CD4-positive, alpha-beta T cell treated with Interleukin-4 for 1 hour (primary cell): ENCODE measurements around the gene UCN2.

Experiments
- DNase-seq, 2 donors: peaks; one replicate each; pipeline ENCODE4 v3.0.0-alpha.2; 2020 to 2022

Gene UCN2

DNA sequence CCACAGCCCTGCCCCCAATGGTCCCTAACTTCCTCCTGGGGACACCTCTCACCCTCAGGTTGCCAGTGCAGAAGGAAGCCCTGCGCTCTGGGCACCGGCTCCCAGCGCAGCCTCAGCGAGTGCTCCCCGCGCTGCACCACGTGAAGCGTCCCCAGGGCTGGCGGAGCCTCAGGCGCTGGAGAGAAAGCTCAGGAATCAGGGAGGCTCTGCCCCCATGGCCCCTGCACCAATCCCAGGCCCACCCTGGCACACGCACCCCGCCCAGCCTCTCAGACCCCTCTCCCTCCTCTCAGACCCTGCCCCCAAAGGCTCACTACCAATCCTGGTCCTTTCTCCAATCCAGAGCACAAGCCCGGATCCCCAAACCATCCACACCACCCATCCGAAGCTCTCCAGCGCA lies 24.6 kb upstream of the UCN2 start:
- DNase-seq, result no peak

DNA sequence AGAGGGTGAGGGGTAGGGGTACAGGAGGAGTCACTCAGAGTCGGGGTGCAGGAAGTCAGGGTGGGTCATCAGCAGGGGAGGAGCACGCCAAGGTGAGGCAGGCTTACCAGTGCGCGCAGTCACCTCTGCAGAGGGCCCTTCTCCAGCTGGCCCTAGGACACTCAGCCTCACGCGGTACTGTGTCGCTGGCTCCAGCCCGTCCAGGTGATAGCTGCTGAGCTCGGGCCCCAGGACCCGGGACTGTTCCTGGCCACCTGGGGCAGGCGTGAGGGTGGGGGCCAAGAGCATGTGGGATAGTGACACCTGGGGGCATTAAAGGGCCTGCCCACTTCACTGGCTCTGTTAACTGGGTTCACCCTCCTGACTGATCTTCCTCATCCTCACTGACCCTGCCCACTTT lies 24.1 kb upstream of the UCN2 start:
- DNase-seq, result no peak

DNA sequence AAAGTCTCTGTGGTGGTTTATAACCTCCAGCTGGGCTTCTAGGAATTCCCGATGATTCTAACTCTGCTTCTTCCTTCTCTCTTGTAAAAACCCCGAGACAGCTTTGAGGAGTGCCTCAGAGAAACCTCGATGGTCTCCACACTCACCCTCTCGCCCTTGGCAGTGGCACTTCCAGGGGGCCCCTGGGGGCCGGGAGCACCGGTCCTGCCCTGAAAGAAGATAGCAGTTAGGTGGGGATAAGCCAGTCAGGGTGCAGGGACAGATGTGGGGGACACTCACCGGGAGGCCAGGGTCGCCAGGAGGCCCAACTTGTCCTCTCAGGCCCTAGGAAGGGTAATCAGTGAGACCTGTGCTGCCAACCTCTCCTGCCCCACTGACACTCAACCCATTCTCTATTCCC lies 21.8 kb upstream of the UCN2 start:
- no peak for DNase-seq

DNA sequence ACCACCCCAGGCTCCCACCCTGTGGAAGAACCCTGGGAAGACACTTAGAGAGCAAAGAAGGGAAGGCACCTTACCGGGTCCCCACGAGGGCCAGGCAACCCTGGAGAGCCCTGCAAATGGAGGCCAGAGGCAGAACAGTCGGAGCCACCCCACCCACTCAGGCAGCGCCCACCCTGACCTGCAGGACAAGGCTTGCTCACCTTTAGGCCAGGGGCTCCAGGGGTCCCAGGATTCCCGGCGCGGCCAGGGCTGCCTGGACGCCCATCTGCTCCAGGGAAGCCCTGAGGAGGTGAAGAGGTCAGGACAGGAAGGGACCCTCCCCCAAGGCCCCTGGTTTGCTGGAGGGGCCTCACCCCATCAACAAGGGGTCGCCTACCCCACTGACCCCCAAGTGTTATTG lies 21.3 kb upstream of the UCN2 start:
- DNase-seq, result no peak

DNA sequence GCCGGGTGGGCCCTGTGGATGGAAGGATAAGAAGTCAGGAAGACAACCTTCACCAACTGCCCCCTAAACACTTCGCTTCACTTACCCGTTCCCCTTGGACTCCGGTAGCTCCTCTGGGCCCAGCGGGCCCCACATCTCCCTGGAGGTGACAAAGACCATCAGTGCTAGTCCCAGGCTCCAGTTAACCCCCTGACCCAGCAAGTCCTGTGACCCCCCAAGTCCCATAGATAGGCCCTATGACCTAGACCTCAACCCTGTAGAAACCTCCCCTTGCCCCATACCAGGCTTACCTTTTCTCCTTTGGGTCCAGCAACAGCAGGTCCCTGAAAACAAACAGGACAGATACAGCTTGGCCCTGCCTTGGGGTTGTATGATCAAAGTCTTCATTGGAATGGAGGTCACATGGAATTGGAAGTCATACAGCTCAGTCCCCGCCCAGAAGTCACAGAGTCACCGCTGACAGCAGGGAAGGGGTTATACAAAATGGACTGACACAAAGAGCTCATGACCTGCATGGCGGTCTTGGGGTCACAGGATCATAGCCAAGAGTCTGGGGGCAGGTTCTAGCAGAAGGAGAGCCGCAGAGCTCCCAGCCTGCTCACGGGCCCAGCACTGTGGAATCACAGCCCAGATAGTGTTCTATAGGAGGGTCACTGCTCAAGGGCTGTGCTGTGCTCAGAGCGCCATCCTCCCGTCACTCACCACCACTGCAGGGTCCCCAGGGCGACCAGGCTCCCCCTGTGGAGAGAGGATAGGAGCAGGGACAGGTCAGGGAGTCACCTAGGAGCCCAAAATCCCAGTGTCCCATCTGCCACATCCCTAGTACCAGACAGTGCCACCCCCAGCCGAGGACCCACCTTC lies 18.3 kb upstream of the UCN2 start:
- DNase-seq, result no peak

DNA sequence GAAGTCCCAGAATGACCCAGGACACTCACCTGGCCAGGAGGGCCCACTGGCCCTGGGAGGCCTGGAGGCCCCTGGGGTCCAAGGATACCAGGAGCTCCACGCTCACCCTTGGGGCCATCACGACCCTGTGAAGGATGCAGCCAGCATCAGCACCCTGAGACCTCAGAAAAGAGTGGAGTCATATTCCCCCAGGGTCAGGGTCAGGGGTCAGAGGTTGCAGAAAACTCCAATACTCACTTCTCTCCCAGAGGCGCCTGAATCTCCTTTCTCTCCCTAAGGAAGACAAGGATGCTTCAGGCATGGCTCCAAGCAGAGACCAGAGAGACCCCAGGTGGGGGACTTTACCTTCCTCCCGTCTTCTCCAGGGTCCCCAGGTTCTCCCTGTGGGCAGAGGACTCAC lies 13.1 kb upstream of the UCN2 start:
- DNase-seq, result no peak

DNA sequence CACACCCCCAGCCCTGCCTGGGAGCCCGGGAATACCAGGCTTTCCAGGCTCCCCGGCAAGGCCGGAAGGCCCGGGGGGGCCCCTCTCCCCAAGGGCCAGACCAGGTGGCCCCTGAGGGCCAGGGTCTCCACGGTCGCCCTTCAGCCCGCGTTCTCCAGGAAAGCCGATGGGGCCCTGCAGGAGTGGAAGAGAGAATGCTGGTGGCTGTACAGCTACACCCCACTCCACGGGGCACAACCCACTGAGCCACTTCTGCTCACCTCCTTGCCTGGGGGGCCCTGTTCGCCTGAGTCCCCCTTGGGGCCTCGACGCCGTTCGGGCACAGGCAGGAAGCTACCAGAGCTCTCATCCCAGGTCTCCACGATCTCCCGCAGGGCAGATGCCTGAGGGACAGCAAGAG lies 11.8 kb upstream of the UCN2 start:
- DNase-seq, result no peak

DNA sequence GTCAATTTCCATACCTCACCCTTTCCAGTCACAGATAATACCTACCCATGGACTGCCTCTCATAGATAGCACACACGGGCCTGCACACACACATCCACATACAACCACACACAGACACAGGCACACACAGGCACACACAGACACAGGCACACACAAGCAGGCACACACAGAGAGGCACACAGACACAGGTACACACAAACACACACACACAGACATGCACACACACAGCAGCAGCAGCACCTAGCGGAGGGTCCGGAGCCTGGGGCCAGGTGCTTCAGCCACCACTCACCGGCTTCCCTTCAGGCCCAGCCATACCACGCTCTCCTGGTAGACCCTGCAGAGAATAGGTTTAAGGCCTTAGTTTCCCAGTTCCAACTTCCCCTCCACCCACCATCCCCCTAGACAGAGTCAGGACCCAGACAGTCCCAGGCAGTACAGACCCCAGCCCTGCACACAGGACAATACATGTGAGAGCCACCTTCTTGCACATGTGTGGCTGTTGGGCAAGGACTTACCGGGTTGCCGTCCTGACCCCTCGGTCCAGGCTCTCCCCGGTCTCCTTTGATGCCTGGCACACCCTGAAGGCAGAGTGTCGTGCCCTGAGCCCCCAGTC lies 10.5 kb upstream of the UCN2 start:
- DNase-seq, result no peak

DNA sequence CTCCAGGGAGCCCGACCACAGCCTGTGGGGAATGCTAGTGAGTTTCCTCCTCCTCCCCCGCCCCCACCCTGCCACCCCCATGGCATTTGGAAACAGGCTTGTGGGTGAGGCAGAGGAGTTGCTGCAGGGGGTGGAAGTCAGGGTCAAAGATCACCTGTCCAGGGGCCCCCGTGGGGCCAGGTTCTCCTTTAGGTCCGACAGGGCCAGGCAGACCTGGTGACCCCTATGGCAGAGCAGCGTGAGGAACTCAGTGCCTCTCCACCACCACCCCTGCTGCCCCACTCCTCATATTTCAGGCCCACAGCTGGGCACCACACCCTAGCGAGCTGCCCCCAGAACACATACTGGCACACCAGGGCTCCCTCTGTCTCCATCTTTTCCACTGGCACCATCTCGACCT lies 8.9 kb upstream of the UCN2 start:
- DNase-seq, result no peak

DNA sequence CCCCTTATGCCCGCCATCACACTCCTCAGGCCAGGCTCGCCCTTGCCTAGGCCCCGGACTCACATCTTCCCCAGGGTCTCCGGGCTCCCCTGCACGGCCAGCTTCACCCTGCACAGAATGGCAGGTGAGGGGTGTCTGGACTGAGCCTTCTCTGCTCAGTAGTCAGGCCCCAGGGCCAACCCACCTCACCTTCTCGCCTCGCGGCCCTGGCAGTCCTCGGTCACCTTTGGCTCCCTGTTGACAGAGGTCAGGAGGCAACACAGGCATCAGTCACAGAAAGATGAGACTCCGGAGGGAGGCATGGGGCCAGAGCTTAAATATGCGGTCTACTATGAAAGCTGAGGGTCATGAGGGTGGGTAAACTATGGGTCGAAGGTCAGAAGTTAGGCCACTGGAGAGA lies 8.4 kb upstream of the UCN2 start:
- no peak for DNase-seq

DNA sequence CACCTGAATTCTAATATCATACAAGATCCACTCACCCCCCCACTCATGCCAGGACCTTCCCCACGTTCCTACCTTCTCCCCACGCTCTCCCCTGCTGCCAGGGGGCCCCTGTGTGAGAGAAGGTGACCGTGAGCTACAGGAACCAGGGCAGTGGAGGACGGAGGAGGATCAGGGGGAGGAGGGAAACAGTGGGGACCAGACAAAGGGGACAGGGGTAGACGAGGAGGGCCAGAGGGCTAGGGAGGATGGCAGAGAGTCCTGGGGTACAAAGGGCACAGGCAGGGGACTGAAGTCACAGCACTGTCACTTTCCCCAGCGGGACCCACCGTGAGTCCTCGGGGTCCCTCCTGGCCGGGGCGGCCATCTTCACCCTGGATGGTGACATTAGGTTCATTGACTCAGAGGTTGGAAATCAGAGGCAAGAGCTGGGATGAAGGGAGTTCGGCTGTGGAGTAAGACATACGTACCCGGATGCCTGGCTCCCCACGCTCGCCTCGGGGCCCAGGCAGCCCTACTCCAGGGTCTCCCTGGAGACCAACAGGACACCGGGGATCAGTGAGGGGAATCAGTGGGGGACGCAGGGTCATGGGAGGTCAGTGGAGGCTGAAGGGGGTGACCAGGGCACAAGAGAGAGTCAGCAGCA lies 6.3 kb upstream of the UCN2 start:
- no peak for DNase-seq

DNA sequence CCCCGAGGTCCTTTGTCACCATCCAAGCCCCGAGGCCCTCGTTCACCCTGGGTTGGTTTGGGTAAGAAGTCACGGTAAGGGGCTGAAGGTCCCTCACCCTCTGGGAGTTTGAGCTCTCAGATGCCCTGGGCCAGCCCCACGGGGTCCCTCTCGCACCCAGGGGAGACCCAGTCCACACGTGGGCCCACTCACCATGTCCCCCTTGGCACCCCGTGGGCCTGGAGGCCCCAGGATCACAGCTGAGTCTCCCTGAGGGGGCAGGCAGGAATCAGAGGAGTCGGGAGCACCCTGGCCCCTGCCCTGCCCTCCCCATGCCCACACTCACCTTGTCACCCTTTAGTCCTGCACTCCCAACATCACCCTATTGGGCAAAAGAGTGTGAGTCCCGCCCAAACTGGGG lies 5.8 kb upstream of the UCN2 start:
- no peak for DNase-seq

DNA sequence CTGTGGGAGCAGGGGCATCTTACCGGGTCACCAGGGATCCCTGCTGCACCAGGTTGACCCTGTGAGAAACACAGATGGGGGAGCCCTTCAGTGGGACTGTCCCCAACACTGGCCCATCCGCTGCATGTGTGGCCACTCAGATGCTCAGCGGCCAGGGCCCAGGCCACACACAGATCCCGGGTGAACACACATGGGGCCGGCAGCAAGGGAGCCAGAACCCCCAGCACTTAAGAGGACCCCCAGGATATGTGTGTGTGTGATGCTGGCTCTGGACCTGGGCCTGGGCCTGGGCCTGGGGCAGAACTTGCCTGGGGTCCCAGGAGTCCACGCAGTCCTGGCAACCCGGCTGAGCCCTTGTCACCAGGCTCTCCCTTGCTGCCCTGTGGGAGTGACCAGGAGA lies 4.9 kb upstream of the UCN2 start:
- DNase-seq, result no peak

DNA sequence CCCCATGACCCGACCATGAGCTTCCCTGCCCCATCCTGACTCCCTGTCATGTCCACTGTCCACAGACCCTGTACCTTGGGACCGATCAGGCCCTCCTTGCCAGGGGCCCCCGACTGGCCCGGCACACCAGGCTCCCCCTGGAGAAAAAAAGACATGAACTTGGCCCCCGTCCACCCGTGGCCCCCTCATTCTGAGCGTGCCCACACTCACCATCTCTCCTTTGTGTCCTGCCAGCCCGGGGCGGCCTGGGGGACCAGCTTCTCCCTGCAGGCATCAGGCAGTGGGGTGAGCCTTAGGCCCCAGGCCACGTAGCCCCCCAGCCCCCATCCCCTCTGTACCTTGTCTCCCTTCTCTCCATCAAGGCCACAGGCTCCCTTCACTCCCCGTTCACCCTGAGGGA lies 3.9 kb upstream of the UCN2 start:
- DNase-seq, result no peak

DNA sequence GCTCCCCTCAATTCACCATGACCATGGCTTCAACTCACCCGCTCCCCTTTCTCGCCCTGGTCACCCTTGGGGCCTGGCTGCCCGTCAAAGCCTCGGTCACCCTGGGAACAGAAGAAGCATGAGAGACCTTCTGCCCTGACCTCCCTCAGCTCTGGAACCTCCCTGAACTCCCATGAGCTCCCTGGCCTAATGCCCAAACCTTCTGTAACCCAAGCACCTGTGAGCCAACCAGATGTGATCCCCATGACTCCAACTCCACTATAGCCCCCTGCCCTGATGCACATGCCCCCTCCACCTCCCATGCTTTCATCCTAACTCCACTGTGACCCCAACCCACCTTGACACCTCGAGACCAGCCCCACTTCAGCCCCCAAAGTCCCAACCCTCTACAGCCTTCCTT lies 3.5 kb upstream of the UCN2 start:
- no peak for DNase-seq

DNA sequence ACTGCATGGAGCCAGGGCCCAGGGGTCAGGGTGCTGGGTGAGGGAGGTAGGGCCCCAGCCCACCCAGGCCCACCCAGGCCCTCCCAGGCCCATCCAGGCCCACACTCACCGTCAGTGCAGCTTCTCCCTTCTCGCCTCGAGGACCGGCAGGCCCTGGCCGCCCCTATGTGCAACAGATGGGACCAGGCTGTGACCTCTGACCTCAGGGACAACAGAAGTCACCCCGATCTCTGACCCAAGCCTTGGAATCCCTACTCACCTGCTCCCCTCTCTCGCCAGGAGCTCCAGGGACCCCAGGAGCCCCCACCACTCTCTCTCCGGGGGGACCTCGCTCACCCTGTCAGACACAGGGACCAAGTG lies 2.8 kb upstream of the UCN2 start:
- DNase-seq, result no peak

DNA sequence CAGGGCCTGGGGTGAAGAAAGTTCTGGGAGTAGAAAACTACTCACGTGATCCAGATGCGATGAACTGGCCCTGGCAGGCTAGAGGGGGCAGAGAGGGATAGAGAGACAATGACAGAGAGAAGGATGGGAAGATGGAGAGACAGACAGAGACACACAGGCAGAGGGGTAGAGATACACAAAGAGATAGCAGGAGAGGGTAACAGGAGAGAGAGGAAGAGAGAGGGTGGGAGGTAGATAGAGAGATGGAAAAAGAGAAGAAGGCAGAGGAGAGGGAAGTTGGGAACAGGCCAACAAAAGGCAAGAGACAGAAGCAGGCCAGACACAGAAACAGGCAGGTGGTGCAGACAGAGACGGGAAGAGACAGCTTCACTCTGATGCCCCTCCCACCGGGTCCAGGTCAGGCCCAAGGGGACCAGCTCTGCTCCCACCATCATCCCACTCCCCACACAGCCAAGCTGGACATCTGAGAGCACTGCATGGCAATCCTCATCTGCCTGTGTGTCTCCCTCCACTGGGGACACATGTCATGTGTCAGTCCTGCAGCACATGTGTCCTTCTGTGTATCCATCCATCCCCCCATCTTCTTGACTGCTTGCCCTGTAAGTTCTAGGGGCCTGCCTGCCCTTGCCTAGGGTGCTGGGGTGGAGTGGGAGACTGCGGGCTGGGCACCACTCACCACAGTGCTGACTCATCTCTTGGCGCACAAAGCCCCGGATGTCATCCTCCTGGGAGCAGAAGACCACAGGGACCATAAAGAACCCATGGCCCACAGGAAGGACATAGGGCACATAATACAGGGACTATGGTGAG lies 2.2 kb upstream of the UCN2 start:
- DNase-seq, result peak in 1 of 2 donors; percentile 48

DNA sequence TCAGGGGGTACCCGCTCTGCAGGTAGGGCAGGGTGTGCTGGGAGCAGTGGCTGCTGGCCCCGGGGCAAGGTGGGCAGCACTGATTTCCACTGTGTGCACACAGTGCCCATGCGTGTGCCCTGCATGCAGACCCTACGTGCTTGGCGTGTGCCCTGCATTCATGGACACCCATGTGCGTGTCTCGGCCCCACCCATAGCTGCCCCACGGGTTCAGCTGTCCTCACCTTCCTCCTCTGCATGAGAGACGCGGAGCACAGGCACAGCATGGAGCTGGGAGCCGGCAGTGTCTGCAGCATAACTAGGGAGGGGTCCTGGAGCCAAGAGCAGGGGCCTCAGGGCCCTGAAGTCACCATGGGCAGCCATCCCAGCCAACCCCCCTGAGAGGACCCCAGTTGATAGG lies 1.6 kb upstream of the UCN2 start:
- DNase-seq, result no peak

DNA sequence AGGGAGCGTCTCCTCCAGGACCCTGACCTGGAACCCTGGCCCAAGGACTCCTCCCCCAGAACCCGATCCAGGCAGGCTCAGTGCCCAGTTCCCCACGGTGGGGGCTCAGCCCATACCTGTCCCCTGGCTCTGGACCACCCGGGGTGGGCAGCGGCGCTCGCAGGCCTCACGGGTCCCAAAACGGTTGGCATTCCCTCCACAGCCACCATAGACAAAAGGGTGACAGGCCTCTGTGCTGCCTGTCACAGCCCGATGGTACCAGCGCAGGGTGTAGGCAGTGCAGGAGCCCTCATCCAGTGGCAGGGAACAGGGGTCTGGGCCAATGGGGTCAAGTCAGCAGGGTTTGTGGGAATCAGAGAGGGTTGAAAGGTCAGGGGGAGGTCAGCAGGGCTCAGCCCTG lies 1.1 kb upstream of the UCN2 start:
- no peak for DNase-seq

DNA sequence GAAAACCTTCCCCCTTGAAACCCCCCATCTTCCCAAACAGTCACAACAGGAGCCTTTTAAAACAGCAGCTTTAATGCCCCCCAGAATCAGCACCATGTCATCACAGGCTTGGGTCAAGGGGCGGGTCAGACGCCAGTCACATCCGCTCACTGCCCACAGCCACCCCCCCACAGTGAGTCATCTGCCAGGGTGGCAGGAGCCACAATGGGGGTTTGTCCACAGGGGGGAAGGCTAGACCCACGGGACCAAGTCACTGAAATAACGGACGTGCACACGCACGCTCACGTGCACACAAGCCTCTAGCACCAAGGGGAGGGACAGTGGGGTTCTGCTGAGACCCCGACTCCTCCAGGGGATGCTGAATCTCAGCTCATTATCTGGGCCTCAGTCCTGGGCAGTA lies 441 bp upstream of the UCN2 start:
- DNase-seq, result peak; percentile 58 to 84

DNA sequence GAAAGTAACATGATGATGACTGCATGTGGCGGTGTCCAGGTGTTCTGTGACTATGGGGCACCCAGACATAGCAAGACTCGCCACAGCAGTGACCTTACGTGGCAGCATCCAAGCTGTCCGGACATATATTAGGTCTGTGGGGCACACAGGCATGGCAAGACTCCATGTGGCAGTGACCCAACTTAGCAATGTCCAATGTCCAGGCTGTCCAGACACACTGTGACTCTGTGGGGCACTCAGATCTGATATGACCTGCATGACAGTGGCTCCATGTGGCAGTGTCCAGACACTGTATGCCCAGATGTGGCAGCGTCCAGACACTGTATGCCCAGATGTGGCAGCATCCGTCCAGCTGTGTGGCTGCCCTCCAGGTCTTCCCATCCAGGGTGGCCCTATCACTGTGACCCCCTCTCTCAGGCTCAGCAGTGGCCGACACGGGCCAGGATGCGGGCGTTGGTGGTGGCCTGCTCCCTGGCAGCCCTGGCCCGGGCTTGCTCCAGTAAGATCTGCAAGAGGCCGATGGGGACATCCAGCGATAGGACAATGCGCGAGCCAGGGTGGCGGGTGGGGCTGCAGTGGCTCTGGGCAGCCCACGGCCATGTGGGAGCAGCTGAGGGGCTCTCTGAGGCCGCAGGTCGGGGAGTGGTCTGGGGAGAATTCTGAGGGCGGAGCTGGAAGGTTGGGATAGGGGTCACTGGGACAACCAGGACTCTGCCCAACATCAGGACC lies 1.1 kb downstream of the UCN2 start:
- no peak for DNase-seq

DNA sequence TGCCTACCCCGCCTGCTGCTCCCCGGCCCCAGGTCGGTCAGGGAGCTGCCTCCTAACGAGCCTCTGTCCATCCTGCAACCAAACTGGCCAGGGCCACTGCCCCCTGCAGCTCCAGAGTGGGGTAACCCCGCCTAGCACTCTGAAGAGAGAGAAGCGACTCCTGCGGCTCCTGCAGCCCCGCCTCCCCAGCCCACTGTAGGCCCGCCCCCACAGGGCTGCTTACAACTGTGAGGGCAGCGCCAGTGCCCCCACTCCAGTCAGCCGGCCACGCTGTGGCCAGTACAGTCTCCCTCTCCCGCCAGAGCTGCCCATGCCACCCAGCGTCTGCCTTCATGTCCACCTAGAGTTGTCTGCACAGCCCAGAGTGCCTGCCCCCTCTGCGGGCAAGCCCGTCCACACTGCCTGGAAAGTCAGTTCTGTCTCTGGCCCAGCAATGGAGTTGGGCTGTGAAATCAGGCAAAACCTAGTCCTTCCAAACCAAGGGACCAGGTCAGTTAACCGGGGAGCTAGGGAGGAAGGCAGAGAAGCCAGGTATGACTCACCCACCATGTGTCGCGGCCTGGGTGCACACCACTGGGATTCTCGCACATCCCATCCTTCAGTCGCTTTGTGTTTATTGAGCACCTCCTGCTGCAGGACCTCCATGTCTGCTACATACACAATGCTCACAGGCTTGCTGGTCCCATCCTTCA lies 2.4 kb downstream of the UCN2 start:
- peak in 1 of 2 donors; percentile 25 for DNase-seq
